ENCODE measurements around the gene BICDL1. TPM values are rescaled to one million over a fixed set of nuclear protein-coding genes. Genes with fewer than 3 reads are reported as not detected.
A peak's percentile ranks its signal among the peaks of the same experiment; 100 is the strongest.

BICDL1 gene
- total RNA-seq, 1 experiment from 2014 or later: 2.4 TPM

DNA sequence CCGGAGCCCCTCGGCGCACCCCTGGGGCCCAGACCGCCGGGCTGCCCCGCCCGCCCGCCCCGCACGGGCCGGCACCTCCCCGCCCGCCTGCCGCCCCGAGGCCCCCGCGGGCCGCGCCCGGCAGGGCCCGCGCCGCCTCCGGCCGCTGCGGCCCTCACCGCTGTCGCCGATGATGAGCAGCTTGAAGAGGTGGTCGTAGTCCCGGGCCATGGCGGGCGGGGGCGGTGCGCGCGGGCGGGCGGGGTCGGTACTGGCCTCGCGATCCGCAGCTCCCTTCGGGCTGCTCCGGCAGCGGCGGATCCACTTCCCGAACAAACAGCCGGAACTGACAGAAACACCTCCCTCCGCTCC is 127.4 kb downstream of the BICDL1 start, which contains the start of gene RAB35:
Gene RAB35 (minus strand): TSS at position 313 of the 351 bp plus-strand sequence. CDS start 103 bp downstream, at position 210.
- Histone ChIP-seq H3K4me1 (ENCODE audit: insufficient read depth, low read length, poor library complexity, severe bottlenecking) (peaks cover 13% of the 10 kb centered on the region), H3K9me3 (ENCODE audit: low read depth, low read length, poor library complexity, severe bottlenecking) (no peaks in the 10 kb centered on the region), H3K4me3 (ENCODE audit: low read depth, low read length, poor library complexity, severe bottlenecking) (peak within 1 kb of the TSS; percentile 98), H3K27me3 (replicated peaks; ENCODE audit: insufficient read depth, low read depth, low read length, poor library complexity) (no peaks in the 10 kb centered on the region), H3K36me3 (ENCODE audit: insufficient read depth, low read length, poor library complexity, severe bottlenecking) (no peaks in the 10 kb centered on the region), H3K27ac (ENCODE audit: low read depth, low read length, poor library complexity, severe bottlenecking) (peak within 1 kb of the TSS; percentile 88)
- ChIA-PET POLR2A (ENCODE audit: low non-redundant PET) (interaction anchor here (1.6 kb wide), 1 partner anchor 85 kb away, joined by 12 read pairs; the partner anchor contains the start of gene RPLP0), CTCF (interaction anchor here (0.6 to 1.7 kb wide), 2 partner anchors 149 to 251 kb away, joined by 4 to 5 read pairs; partner anchors contain the start of gene PXN)
- intact Hi-C loops (cut with micrococcal nuclease; ENCODE audit: unreplicated experiment): loop anchor here (10.0 kb wide), 1 partner anchor 148 kb away; the partner anchor contains the start of gene PXN
- BruUV-seq (replicated peaks): no TSS peak
- no peak for DNase-seq (ENCODE audit: low spot score)
- no peak for TF ChIP-seq EZH2 (IDR thresholded peaks at IDR 0.05; ENCODE audit: borderline replicate concordance, low read depth, low read length, poor library complexity, severe bottlenecking)
- TF ChIP-seq, protein P1, sequence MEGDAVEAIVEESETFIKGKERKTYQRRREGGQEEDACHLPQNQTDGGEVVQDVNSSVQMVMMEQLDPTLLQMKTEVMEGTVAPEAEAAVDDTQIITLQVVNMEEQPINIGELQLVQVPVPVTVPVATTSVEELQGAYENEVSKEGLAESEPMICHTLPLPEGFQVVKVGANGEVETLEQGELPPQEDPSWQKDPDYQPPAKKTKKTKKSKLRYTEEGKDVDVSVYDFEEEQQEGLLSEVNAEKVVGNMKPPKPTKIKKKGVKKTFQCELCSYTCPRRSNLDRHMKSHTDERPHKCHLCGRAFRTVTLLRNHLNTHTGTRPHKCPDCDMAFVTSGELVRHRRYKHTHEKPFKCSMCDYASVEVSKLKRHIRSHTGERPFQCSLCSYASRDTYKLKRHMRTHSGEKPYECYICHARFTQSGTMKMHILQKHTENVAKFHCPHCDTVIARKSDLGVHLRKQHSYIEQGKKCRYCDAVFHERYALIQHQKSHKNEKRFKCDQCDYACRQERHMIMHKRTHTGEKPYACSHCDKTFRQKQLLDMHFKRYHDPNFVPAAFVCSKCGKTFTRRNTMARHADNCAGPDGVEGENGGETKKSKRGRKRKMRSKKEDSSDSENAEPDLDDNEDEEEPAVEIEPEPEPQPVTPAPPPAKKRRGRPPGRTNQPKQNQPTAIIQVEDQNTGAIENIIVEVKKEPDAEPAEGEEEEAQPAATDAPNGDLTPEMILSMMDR (conservative IDR thresholded peaks at IDR 0.05; ENCODE audit: low read depth, low read length): no peak

DNA sequence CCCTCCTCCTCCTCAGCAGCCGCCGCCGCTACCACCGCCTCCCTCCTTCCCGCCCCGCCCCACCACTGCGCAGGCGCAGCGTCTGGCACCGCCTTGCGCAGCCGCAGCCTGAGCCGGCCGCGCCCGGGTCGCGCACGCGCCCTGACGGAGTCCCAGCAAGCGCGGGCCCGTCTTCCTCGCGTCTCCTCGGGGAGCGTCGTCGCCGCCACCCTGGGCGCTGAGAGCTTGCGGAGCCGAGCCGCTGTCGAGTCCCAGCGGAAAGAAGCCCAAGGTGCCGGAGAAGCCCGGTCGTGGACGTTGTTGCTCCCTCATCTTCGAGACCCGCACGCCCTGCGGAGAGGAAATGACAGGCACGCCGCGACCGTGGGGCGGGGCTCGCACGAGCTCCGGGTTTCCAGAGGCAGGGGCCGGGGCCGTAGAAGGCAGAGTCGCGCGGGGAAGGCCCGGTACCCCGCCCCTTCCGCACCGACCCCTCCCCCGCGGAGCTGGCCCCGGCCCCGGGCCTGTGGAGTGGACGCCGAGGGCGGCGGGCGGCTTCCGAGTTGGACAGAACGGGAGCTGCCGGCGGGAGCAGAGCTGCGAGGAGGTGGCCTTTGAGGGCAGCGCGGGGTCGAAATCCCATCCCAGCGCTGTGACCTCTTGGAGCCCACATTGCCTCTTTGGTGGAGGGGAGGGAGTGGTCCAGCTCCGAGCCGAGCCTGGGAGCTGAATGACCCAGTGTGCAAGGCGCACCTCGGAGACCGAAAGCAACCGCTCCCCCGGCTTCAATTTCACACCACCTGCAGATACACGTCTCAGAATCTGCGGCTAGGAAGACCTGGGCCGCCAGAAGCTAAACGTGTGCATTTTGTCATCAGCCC is 128.0 kb downstream of the BICDL1 start:
- BruUV-seq (replicated peaks): no TSS peak
- Histone ChIP-seq H3K9me3 (ENCODE audit: low read depth, low read length, poor library complexity, severe bottlenecking) (no peaks in the 10 kb centered on the region), H3K27me3 (replicated peaks; ENCODE audit: insufficient read depth, low read depth, low read length, poor library complexity) (no peaks in the 10 kb centered on the region), H3K27ac (ENCODE audit: low read depth, low read length, poor library complexity, severe bottlenecking) (peak overlapping the region; percentile 88), H3K4me1 (ENCODE audit: insufficient read depth, low read length, poor library complexity, severe bottlenecking) (peaks cover 13% of the 10 kb centered on the region), H3K4me3 (ENCODE audit: low read depth, low read length, poor library complexity, severe bottlenecking) (peak overlapping the region; percentile 98), H3K36me3 (ENCODE audit: insufficient read depth, low read length, poor library complexity, severe bottlenecking) (no peaks in the 10 kb centered on the region)
- intact Hi-C loops (cut with micrococcal nuclease; ENCODE audit: unreplicated experiment): loop anchor here (10.0 kb wide), 1 partner anchor 148 kb away; the partner anchor contains the start of gene PXN
- POLR2A ChIA-PET (ENCODE audit: low non-redundant PET): interaction anchor here (0.8 to 1.6 kb wide), 2 partner anchors 84 to 174 kb away, joined by 3 to 12 read pairs; partner anchors contain the start of gene RPLP0
- peak; percentile 96 for DNase-seq (ENCODE audit: low spot score)
- CTCF ChIA-PET: interaction anchor here (0.6 to 1.7 kb wide), 2 partner anchors 148 to 250 kb away, joined by 4 to 5 read pairs; partner anchors contain the start of gene PXN
- TF ChIP-seq, protein P1 (conservative IDR thresholded peaks at IDR 0.05; ENCODE audit: low read depth, low read length): no peak
- no peak for TF ChIP-seq EZH2 (IDR thresholded peaks at IDR 0.05; ENCODE audit: borderline replicate concordance, low read depth, low read length, poor library complexity, severe bottlenecking)

DNA sequence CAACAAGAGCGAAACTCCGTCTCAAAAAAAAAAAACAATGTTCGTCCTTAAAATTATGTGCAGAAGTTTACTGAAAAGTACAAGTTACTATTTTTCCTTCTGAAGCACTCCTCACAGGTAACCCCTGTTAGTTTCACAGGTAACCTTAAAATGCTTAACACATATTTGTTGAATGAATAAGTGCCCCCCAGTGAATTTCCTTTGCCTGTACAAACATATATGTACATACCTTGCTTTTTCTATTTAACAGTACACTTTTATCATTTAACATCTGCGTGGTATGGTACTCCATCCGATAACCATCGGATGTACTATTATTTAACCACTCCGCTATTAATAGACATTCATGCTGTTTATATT is 128.9 kb downstream of the BICDL1 start:
- no peaks in the 10 kb centered on the region for H3K36me3 ChIP-seq (ENCODE audit: insufficient read depth, low read length, poor library complexity, severe bottlenecking)
- no peak for TF ChIP-seq EZH2 (IDR thresholded peaks at IDR 0.05; ENCODE audit: borderline replicate concordance, low read depth, low read length, poor library complexity, severe bottlenecking)
- TF ChIP-seq, protein P1 (conservative IDR thresholded peaks at IDR 0.05; ENCODE audit: low read depth, low read length): no peak
- DNase-seq (ENCODE audit: low spot score): no peak
- POLR2A ChIA-PET (ENCODE audit: low non-redundant PET): no interaction called here
- BruUV-seq (replicated peaks): TSS peak; percentile 75
- no peak overlapping the region for H3K27ac ChIP-seq (ENCODE audit: low read depth, low read length, poor library complexity, severe bottlenecking)
- H3K27me3 ChIP-seq (replicated peaks; ENCODE audit: insufficient read depth, low read depth, low read length, poor library complexity): no peaks in the 10 kb centered on the region
- peaks cover 13% of the 10 kb centered on the region for H3K4me1 ChIP-seq (ENCODE audit: insufficient read depth, low read length, poor library complexity, severe bottlenecking)
- H3K9me3 ChIP-seq (ENCODE audit: low read depth, low read length, poor library complexity, severe bottlenecking): no peaks in the 10 kb centered on the region
- peak overlapping the region; percentile 98 for H3K4me3 ChIP-seq (ENCODE audit: low read depth, low read length, poor library complexity, severe bottlenecking)
- intact Hi-C loops (cut with micrococcal nuclease; ENCODE audit: unreplicated experiment): loop anchor here (10.0 kb wide), 1 partner anchor 147 kb away; the partner anchor contains the start of gene PXN
- CTCF ChIA-PET: no interaction called here

All from A673 (cell line).